GM19193 (cell line): ENCODE measurements around the gene SMAD1.

Source experiments
- POLR2A ChIP-seq: IDR thresholded peaks from 4 replicates; pipeline ENCODE4 v1.6.1; 2011; ENCODE audit not compliant: insufficient read depth, insufficient read length; ENCODE audit errors: extremely low read depth

SMAD1 gene

DNA sequence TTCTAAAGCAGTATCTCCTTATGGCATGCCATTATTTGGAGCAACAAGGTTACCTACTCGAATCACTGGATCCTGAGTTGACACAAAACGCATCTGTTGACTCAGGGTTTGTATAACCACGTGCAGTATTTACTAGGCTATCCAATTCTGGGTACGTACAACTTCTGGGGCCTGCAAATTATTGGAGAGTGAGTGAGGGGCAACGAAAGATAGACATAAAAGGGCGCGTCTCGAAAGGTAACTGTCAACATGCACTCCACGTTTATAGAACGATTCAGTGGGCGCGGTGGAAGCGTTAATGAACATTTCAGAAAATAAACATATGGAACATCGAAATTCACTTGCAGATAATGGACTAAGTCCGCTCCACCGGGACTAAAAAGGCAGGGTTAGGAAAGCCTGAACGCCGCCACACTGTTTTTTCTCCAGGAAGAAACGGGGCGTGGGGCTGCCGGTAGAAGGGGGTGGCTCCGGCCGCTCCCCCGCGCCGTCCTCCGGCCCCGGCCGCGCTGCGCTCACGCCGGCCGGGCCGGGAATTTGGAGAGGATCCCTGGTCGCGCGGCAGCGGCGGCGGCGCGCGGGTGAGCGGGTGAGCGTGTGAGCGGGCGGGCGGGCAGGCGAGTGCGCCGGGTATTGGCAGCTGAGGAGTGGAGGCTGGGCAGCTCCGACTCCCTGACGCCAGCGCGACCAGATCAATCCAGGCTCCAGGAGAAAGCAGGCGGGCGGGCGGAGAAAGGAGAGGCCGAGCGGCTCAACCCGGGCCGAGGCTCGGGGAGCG lies at the start of gene SMAD1:
TSS of gene SMAD1 (plus strand) at position 690 of the 778 bp plus-strand sequence. CDS start 32,761 bp downstream, outside the sequence.
- peak; percentile 61 for TF ChIP-seq POLR2A

DNA sequence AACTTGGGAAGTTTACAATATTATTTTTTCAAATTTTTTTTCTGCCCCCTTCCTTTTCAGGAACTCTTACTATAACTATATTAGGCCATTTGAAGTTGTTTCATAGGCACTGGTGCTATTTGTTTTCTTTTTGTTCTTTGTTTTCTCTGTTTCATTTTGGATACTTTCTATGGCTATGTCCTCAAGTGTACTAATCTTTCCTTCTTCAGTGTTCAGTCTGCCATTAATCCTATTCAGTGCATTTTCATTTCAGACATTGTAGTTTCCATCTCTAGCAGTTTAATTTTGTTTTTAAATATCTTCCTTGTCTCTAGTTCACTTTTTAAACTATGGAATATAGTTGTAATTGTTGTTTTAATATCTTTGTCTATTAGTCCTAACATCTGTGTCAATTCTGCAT lies 48.0 kb upstream of the SMAD1 start:
- no peak for TF ChIP-seq POLR2A

- no peak for TF ChIP-seq POLR2A
These were observed 46.0 kb upstream of the SMAD1 start for GRCh38 chr4:145435646-145436045.

DNA sequence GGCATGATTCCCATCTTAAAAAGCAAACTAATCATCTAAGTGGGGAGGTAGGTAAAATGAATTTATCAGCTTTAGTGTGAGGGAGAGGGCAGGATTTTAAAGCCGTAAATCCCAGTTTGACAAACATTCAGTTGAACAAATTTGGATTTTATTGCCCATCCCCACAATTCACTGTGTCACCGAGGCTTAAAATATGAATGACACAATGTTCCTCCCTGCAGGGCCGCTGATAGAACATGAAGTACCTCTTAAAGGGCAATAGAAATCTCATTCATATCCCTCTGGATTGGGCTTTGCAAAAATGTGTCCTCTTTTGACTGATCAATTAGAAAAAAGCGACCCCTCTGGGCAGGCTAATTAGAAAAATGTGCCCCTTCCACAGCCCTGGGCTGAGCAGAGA lies 45.5 kb upstream of the SMAD1 start:
- no peak for TF ChIP-seq POLR2A

DNA sequence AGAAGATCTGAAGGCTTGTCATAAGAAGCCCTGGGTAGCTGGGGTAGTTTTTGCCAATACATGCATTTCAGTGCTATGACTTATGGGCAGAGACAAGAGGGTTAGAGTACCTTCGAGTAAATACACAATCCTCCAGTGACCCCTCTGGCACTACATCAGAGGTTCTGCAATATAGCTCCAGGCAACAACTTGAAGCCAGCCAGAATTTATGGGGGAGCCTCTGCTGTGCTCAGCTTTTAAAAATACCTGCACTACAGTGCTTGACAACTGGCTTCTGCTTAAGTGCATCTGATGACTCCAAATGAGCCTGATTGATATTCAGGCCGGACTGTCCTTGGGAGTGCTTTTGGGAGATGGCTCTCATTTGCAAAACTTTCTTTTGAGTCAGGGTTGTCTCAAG lies 44.9 kb upstream of the SMAD1 start:
- TF ChIP-seq POLR2A: no peak

DNA sequence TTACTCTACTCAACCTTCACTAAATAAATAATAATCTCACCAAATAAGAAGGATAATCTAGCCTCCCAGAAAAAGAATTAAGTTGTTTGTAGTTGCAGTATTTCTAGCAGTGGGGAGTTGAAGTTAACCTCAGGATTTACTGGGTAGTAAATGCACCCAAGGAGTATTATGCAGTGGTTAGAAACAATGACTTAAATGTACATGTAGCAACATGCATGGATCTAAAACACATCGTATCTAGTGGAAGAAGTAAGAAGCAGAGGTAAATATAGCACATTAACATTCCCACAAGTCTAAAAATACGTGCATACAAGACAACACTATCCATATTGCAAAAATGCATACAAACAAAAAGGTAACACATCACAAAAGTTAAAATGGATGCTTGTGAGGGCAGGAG lies 44.2 kb upstream of the SMAD1 start:
- TF ChIP-seq POLR2A: no peak

DNA sequence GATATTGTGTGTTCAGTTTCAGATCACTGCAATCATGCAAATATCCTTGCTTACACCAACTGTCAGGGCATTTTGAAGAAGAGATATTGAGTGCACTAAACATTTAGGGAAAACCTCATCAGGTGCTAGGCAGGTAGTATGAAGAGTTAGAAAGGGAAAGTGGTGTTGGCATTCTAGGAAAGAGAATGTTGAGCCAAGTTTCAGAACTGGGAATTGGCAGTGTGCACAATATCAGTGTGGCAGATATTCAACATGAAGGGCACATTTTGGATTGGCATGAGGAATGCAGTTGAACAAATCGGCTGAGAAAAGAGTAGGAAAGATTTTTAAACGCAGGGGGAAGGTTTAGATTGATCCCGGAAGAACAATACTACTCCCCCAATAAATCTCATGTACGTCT lies 43.4 kb upstream of the SMAD1 start:
- TF ChIP-seq POLR2A: no peak

DNA sequence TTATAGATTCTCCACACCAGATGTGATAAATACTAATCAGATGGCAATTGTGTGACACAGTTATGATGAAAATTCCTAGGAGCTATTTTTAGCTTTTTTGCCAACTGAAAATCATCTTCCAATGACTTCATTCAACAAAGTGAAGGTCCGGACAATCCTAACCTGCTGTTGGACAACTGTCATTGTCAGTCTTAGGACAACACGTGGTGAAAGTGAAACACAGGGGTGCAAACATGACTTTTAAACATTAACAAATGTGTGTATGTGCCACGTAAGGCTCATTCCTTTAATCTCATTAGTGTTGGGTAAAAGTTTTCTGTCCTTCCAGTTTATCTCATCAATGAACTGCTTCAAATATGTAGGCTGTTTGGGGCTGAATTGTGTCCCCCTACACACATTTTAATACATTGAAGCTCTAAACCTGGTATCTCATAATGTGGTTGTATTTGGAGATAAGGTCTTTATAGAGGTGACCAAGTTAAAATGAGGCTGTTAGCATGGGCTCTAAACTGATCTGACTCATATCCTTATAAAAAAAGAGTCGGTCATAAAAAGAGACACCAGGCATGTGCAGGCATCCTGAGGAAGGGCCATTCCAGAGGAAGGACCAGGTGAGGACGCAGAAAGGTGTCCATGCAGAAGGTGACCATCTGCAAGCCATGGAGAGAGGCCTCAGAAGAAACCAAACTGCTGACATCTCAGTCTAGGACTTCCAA lies 41.2 kb upstream of the SMAD1 start:
- TF ChIP-seq POLR2A: no peak

GRCh38 chr4:145446184-145446583 lies 35.5 kb upstream of the SMAD1 start:
- no peak for TF ChIP-seq POLR2A

DNA sequence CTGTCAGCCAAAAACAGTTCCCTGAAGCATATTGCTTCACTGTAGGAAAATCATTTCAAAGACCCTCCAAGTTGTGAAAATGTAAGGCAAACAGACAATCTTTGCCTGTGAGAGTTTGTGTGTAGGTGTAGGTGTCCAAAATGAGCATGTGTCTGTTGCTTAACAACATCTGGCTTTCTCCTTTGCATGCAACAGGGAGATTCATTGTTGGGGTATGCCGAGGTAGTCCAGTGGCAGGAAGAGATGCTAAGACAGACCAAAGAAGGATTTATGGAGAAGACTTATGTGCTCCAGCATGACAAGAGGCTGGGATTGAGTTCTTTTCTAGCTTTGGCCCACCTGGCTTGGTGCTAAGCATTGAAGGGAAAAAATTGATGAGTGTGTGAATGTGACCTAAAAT lies 29.8 kb upstream of the SMAD1 start:
- TF ChIP-seq POLR2A: no peak

GRCh38 chr4:145452447-145453162 lies 29.0 kb upstream of the SMAD1 start:
- no peak for TF ChIP-seq POLR2A

DNA sequence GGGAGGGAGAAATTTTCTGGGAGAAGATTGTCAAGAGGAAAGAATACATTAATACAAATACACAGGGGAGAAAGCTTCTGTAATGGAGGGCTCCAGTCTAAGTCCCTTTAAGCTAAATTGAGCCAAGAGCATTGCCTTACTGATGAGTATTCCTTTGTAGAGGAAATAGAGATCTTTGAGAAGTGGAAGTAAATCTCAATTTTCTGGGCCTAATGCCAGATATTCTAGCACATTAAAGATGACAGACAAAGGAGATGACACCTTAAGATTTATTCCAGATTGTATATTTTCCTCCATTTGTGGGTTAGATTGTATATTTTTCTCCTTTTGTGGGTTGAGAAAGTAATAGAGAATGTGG lies 28.5 kb upstream of the SMAD1 start:
- no peak for TF ChIP-seq POLR2A

DNA sequence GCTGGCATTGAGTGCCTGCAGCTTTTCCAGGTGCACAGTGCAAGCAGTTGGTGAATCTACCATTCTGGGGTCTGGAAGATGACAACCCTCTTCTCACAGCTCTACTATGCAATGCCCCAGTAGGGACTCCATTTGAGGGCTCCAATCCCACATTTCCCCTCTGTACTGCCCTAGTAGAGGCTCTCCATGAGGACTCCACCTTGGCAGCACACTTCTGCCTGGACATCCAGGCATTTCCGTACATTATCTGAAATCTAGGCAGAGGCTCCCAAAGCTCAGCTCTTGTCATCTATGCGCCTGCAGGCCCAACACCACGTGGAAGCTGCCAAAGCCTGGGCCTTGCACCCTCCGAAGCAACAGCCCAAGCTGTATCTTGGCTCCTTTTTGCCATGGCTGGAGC lies 8.4 kb upstream of the SMAD1 start:
- no peak for TF ChIP-seq POLR2A

DNA sequence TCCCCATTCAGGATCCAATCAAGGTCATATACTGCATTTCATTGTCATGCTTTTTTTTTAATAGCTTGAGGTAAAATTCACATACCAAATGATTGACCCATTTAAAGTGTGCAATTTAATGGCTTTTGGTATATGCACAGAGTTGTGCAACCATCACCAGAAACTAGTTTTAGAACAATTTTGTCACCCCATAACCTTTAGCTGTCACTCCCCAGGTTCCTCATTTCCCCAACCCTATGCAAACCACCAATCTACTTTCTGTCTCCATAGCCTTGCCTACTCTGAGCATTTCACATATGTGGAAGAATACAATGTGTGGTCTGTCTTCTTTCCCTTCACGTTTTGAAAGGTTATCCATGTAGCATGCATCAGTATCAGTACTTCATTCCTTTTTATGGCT lies 1.4 kb upstream of the SMAD1 start:
- TF ChIP-seq POLR2A: no peak

- TF ChIP-seq POLR2A: no peak
These were observed 222 bp downstream of the SMAD1 start for GRCh38 chr4:145481942-145482208.

- TF ChIP-seq POLR2A: peak; percentile 52
These were observed 770 bp downstream of the SMAD1 start for GRCh38 chr4:145482209-145483037.

DNA sequence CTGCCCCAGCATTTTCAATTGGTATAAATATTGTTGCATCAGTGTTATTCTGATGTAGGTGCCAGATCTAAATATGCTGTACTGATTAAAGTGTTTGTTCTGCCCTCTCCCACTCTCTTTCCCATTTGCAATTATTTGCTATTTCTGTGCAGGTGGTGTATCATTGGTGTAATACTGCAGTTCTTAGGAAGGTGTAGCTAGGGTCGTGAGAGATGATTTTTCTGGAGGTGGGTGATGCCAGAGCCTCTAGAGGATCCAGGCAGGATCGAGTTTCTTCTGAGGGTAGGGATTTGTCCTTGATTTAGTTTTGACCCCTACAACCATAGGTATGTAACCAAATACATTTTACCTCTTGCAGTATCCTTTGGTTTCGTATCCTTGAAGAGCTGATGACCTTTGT lies 1.9 kb downstream of the SMAD1 start:
- no peak for TF ChIP-seq POLR2A
